ENCODE results near the gene CTSZ.

The CTSZ gene

GRCh38 chr20:59024111-59024530 is 17.1 kb upstream of the CTSZ start:
- no peak for DNase-seq (ENCODE audit: low spot score)
- TF ChIP-seq CTCF (IDR thresholded peaks at IDR 0.05; ENCODE audit: extremely low read depth, missing control alignments) = no peak

- DNase-seq (ENCODE audit: low spot score) = no peak
- TF ChIP-seq CTCF (IDR thresholded peaks at IDR 0.05; ENCODE audit: extremely low read depth, missing control alignments) = no peak
These were observed 16.6 kb upstream of the CTSZ start for GRCh38 chr20:59023616-59024015.

- TF ChIP-seq CTCF (IDR thresholded peaks at IDR 0.05; ENCODE audit: extremely low read depth, missing control alignments) = no peak
- no peak for DNase-seq (ENCODE audit: low spot score)
These were observed 15.7 kb upstream of the CTSZ start for GRCh38 chr20:59022754-59023153.

GRCh38 chr20:59020938-59021551 is 14.0 kb upstream of the CTSZ start:
- no peak for TF ChIP-seq CTCF (IDR thresholded peaks at IDR 0.05; ENCODE audit: extremely low read depth, missing control alignments)
- no peak for DNase-seq (ENCODE audit: low spot score)

GRCh38 chr20:59019217-59019616 is 12.2 kb upstream of the CTSZ start, which contains the start of gene TUBB1:
Gene TUBB1, plus strand, starts transcription at chr20:59019429. Its CDS starts 94 bp downstream, at chr20:59019523.
- DNase-seq (ENCODE audit: low spot score) = no peak
- no peak for TF ChIP-seq CTCF (IDR thresholded peaks at IDR 0.05; ENCODE audit: extremely low read depth, missing control alignments)

- DNase-seq (ENCODE audit: low spot score) = no peak
- TF ChIP-seq CTCF (IDR thresholded peaks at IDR 0.05; ENCODE audit: extremely low read depth, missing control alignments) = no peak
These were observed 11.8 kb upstream of the CTSZ start for GRCh38 chr20:59018817-59019216.

- DNase-seq (ENCODE audit: low spot score) = no peak
- TF ChIP-seq CTCF (IDR thresholded peaks at IDR 0.05; ENCODE audit: extremely low read depth, missing control alignments) = no peak
These were observed 10.6 kb upstream of the CTSZ start for GRCh38 chr20:59017493-59018231.

All from GM20000 (cell line).